Measurements from ENCODE around the gene SPIN2B. TPM values are rescaled to one million over a fixed set of nuclear protein-coding genes. Genes with fewer than 3 reads are reported as not detected.
"Not testable (repeated sequence)": the region's sequence is repeated elsewhere in the genome, so short reads cannot be mapped to it uniquely, and the experiment has no call there.

The SPIN2B gene
- total RNA-seq, 2 donors from 2014 or later, result 5.3 to 7.2 TPM

DNA sequence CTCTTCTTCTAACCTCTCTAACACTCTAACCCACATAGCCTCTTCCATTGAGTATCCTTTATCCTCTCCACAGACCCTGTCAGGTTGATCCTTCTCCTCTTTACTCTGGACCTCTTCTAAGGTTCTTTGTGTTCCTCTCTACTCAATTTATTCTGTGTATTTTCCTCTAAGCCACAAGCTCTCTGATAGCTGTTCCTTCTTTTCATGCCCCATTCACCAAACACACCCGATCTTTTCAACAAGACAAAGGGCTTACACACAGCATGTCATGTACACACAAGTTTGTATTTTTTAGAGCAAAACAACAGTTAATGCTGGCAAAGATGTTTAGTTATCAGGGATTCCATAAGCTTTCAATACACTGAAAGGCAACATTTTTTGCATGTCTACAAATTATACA, 1.9 kb downstream of the SPIN2B start:
- Mint-ChIP-seq H3K4me1 (peaks cover 7% of the 10 kb centered on the region), H3K27ac (peak overlapping the region; percentile 78), H3K36me3 (ENCODE audit: low read depth) (peaks cover 20% of the 10 kb centered on the region), H3K27me3 (no peaks in the 10 kb centered on the region), H3K4me3 (no peak overlapping the region), H3K9me3 (no peaks in the 10 kb centered on the region)
- no peak for ATAC-seq (replicated peaks)

DNA sequence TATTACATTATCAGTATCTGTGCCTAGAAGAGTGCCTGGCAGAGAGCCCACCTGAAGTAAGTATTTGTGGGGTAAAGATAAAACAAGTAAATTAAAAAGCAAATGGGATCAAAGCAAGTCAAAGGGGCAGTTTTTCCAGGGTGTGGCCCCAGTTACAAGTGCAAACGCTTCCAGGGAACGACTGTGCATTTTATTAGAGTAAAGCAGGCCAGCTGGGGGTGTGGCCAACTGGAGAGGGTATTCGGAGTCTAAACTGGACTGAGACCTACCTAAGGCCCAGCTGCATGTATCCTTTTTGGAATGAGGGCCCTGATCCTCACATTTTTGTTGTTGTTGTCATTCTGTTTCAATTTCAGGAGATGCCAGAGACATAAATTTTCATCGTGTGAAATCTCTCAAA, 3.8 kb downstream of the SPIN2B start:
- H3K9me3 Mint-ChIP-seq; ATAC-seq (replicated peaks); H3K4me1 Mint-ChIP-seq; H3K27ac Mint-ChIP-seq; H3K4me3 Mint-ChIP-seq; H3K27me3 Mint-ChIP-seq: not testable (repeated sequence)
- peaks cover 23% of the 10 kb centered on the region for H3K36me3 Mint-ChIP-seq (ENCODE audit: low read depth)

DNA sequence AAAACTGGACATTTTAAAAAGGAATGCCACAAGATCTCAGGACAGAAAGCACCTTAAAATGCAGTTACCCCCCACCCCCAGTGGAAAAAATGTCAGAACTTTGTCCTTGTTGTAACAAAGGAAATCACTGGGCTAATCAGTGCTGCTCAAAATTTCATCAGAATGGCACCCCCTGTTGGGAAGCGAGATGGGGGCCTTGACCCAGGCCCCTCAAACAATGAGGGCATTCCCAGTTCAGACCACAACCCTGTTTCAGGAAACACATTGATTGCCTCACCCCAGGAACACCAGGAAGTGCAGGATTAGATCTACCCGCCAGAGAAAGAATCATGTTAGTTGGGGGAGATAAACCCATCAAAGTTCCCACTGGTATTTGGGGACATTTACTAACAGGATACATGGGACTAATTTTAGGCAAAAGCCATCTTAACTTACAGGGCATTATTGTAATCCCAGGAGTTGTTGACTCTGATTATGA, 16.4 kb downstream of the SPIN2B start:
- peaks cover 24% of the 10 kb centered on the region for H3K36me3 Mint-ChIP-seq (ENCODE audit: low read depth)
- no peak for ATAC-seq (replicated peaks)
- no peak overlapping the region for H3K4me3 Mint-ChIP-seq
- H3K27ac Mint-ChIP-seq, result no peak overlapping the region
- no peaks in the 10 kb centered on the region for H3K9me3 Mint-ChIP-seq
- no peaks in the 10 kb centered on the region for H3K27me3 Mint-ChIP-seq
- no peaks in the 10 kb centered on the region for H3K4me1 Mint-ChIP-seq

DNA sequence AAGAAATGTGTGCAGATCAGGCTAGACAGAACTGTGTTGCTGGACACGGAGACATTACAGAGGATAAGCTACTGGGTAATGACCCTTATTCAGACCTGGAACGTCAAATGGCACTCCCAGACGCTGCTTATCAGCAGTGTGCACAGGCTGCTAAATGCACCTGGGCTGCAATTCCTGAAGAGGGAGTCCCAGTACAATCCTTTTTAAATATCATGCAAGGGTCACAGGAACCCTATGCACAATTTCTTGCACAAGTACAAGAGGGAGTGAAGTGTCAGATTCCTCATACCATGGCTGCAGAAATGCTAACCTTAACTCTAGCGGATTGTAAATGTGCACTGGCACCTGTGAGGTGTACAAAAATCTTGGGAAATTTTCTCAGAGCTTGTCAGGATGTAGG, 16.9 kb downstream of the SPIN2B start:
- H3K4me3 Mint-ChIP-seq, result no peak overlapping the region
- ATAC-seq (replicated peaks), result no peak
- no peaks in the 10 kb centered on the region for H3K4me1 Mint-ChIP-seq
- no peaks in the 10 kb centered on the region for H3K27me3 Mint-ChIP-seq
- H3K9me3 Mint-ChIP-seq, result no peaks in the 10 kb centered on the region
- peaks cover 26% of the 10 kb centered on the region for H3K36me3 Mint-ChIP-seq (ENCODE audit: low read depth)
- H3K27ac Mint-ChIP-seq, result no peak overlapping the region

DNA sequence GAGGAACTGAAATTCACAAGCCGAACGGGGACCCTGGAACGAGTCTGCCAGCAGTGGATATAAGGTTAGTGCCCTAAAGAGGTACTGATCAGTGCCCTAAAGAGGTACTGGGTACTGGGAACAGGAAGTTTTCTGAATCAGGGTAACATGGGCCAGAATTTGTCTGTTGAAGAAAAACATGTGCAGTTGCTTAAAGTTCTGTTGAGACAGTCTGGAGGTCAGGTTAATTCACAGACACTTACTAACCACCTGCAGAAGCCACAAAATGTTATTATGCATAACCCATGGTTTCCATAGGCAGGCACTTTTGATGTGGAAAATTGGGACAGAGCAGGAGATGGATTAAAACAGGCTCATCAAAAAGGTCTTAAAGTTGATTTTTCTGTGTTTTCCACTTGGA, 17.9 kb downstream of the SPIN2B start:
- Mint-ChIP-seq H3K36me3 (ENCODE audit: low read depth) (peaks cover 30% of the 10 kb centered on the region), H3K9me3 (peaks cover 2% of the 10 kb centered on the region), H3K4me1 (no peaks in the 10 kb centered on the region), H3K4me3 (no peak overlapping the region), H3K27me3 (no peaks in the 10 kb centered on the region), H3K27ac (no peak overlapping the region)
- no peak for ATAC-seq (replicated peaks)

DNA sequence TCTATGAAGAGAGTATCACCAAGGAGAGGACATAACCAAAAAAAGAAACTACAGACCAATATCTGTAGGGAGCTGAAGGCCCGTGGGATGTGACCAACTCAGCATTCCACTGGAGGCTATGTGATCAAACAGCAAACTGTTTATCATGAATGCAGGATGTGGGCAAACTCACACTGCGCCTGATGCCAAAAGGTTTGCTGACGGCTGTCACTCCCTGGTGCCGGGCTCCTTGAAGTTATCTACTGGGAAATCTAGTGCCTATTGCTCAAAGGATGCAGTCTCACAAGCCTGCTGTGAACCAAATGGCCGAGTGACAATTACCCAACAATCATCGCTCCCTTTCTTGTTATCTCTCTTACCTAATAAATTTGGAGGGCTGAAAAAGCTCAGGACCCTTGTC, 18.4 kb downstream of the SPIN2B start:
- H3K9me3 Mint-ChIP-seq; H3K4me1 Mint-ChIP-seq; H3K27me3 Mint-ChIP-seq; ATAC-seq (replicated peaks); H3K27ac Mint-ChIP-seq; H3K4me3 Mint-ChIP-seq: not testable (repeated sequence)
- H3K36me3 Mint-ChIP-seq (ENCODE audit: low read depth), result peaks cover 36% of the 10 kb centered on the region

DNA sequence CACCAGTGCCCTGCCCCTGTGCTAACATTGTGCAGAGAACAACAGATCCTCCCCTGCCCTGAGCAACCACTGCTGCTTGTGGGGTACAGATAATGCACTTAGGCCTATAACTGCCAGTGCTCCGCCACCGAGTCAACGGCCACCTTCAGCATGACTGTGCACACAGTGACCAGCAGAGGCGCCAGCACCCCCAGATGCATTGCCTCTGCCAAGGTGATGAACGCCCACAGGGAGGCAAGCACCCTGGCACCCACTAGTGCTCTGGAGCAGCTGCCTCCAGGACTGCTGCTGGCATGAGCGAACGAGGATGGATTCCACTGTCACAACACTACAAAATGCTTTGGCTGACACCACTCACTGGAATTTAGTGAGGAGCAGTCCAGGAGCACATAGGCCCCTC, 38.2 kb downstream of the SPIN2B start:
- no peak for ATAC-seq (replicated peaks)
- Mint-ChIP-seq H3K4me1 (no peaks in the 10 kb centered on the region), H3K27me3 (no peaks in the 10 kb centered on the region), H3K36me3 (ENCODE audit: low read depth) (peaks cover 18% of the 10 kb centered on the region), H3K9me3 (no peaks in the 10 kb centered on the region), H3K27ac (no peak overlapping the region), H3K4me3 (no peak overlapping the region)

DNA sequence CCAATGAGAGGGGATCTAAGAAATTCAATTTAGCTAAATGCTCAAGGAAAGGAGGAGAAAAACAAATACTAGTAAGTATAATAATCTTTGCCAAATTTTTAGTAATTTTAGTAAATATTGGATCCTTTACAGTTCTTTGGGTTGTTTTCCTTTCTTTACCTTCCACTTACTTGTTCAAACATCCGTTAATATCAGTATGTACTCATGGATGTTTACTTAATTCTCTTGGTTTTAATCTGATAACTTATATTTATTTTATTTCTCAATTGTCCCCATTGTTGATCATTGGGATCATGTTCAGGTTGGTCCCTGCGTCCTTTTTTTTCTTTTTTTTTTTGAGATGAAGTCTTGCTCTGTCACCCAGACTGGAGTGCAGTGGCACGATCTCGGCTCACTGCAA, 46.9 kb downstream of the SPIN2B start:
- Mint-ChIP-seq H3K36me3 (ENCODE audit: low read depth) (no peaks in the 10 kb centered on the region), H3K27me3 (no peaks in the 10 kb centered on the region), H3K4me3 (no peak overlapping the region), H3K27ac (no peak overlapping the region), H3K4me1 (no peaks in the 10 kb centered on the region), H3K9me3 (no peaks in the 10 kb centered on the region)
- no peak for ATAC-seq (replicated peaks)

DNA sequence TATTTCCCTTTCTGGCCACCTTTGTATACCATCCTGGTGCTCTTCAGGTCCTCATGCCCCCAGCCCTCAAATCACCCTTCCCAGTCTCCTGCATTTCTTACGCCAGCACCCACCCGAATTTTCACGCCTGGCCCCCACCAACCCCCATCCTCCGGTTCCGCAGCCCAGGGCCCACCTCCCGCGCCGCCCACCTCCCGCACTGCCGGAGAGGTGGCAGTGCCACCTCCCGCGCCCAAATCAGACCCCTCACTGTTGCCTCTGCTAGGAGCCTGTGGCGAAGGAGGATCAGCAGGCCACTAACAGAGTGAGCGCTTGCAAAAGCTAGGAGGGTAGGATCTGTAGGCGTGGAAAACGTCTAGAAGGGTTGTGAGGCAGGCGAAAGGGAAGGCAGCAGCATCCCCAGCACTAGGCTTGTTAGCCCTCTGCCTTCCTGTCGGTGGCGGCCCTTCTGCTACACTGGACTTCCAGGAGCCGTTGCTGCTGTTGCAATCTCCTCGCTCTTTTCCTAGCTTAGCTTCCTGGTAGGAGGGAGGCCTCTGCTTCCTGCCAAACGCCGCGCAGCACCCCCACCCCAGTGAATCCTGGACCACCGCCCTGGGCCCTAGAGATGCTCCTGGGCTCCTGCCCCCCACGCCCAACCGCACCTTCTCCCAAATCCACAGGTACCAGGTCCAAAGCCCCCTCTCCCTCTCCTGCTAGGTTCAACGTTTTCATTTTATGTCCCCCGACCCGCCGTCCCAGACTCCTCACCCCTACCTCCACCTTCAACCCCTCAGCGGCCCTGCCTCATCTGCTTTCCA, 51.0 kb downstream of the SPIN2B start:
- no peak for ATAC-seq (replicated peaks)
- Mint-ChIP-seq H3K9me3 (peaks cover 5% of the 10 kb centered on the region), H3K27ac (no peak overlapping the region), H3K4me1 (no peaks in the 10 kb centered on the region), H3K27me3 (no peaks in the 10 kb centered on the region), H3K36me3 (ENCODE audit: low read depth) (no peaks in the 10 kb centered on the region), H3K4me3 (no peak overlapping the region)

Other genes with a start within 250 kb of the SPIN2B start
- 10 to 100 TPM in 1 of 2 donors, 1 to 10 TPM in 1; 7.6 to 11.7 TPM for gene SPIN3, start 126.0 kb downstream of the SPIN2B start, total RNA-seq
- gene SPIN2A, start 15.8 kb upstream of the SPIN2B start, total RNA-seq, result 1 to 10 TPM in 1 of 2 donors, under 1 TPM in 1; 0.76 to 1.5 TPM
- gene FAAH2, start 165.2 kb upstream of the SPIN2B start, total RNA-seq, result 10 to 100 TPM in 1 of 2 donors, 1 to 10 TPM in 1; 3.9 to 13.2 TPM

Data from activated T-helper 17 cell treated with anti-CD3 and anti-CD28 coated beads, Interleukin-2, amount 50 U/mL, for 72 hours (primary cell).